ENCODE results near the gene GCG. TPM values are rescaled to one million over a fixed set of nuclear protein-coding genes. Genes with fewer than 3 reads are reported as not detected.

GCG gene
- total RNA-seq, 1 donor from 2014 or later: not detected

- no peak for DNase-seq (ENCODE audit: low spot score)
- no peak overlapping the region for H3K4me3 Mint-ChIP-seq (ENCODE audit: low read depth)
- H3K4me1 Mint-ChIP-seq (ENCODE audit: low read depth): peaks cover 16% of the 10 kb centered on the region
- peaks cover 17% of the 10 kb centered on the region for H3K9me3 Mint-ChIP-seq
- intact Hi-C loops (cut with micrococcal nuclease): no loop called here
- peaks cover 2% of the 10 kb centered on the region for H3K27me3 Mint-ChIP-seq (ENCODE audit: low read depth)
- H3K27ac Mint-ChIP-seq: no peak overlapping the region
- H3K36me3 Mint-ChIP-seq (ENCODE audit: low read depth): peaks cover 20% of the 10 kb centered on the region
Observed at GRCh38 chr2:162111958-162112850, 39.8 kb downstream of the GCG start.

- no peak for DNase-seq (ENCODE audit: low spot score)
- H3K9me3 Mint-ChIP-seq: no peaks in the 10 kb centered on the region
- H3K4me1 Mint-ChIP-seq (ENCODE audit: low read depth): peaks cover 10% of the 10 kb centered on the region
- H3K27ac Mint-ChIP-seq: no peak overlapping the region
- H3K4me3 Mint-ChIP-seq (ENCODE audit: low read depth): no peak overlapping the region
- intact Hi-C loops (cut with micrococcal nuclease): no loop called here
- no peaks in the 10 kb centered on the region for H3K36me3 Mint-ChIP-seq (ENCODE audit: low read depth)
- peaks cover 5% of the 10 kb centered on the region for H3K27me3 Mint-ChIP-seq (ENCODE audit: low read depth)
Observed at GRCh38 chr2:162107361-162107901, 44.6 kb downstream of the GCG start.

- Mint-ChIP-seq H3K36me3 (ENCODE audit: low read depth) (no peaks in the 10 kb centered on the region), H3K4me1 (ENCODE audit: low read depth) (peaks cover 8% of the 10 kb centered on the region), H3K9me3 (no peaks in the 10 kb centered on the region), H3K4me3 (ENCODE audit: low read depth) (no peak overlapping the region), H3K27ac (no peak overlapping the region), H3K27me3 (ENCODE audit: low read depth) (peaks cover 5% of the 10 kb centered on the region)
- intact Hi-C loops (cut with micrococcal nuclease): no loop called here
- DNase-seq (ENCODE audit: low spot score): no peak
Observed at GRCh38 chr2:162106746-162107145, 45.3 kb downstream of the GCG start.

GRCh38 chr2:162106146-162106551 lies 45.9 kb downstream of the GCG start:
- peaks cover 8% of the 10 kb centered on the region for H3K4me1 Mint-ChIP-seq (ENCODE audit: low read depth)
- H3K27ac Mint-ChIP-seq: no peak overlapping the region
- no peak for DNase-seq (ENCODE audit: low spot score)
- no peak overlapping the region for H3K4me3 Mint-ChIP-seq (ENCODE audit: low read depth)
- H3K36me3 Mint-ChIP-seq (ENCODE audit: low read depth): no peaks in the 10 kb centered on the region
- peaks cover 5% of the 10 kb centered on the region for H3K27me3 Mint-ChIP-seq (ENCODE audit: low read depth)
- no peaks in the 10 kb centered on the region for H3K9me3 Mint-ChIP-seq
- intact Hi-C loops (cut with micrococcal nuclease): no loop called here

- intact Hi-C loops (cut with micrococcal nuclease): no loop called here
- no peak overlapping the region for H3K27ac Mint-ChIP-seq
- H3K4me1 Mint-ChIP-seq (ENCODE audit: low read depth): peaks cover 8% of the 10 kb centered on the region
- H3K4me3 Mint-ChIP-seq (ENCODE audit: low read depth): no peak overlapping the region
- no peaks in the 10 kb centered on the region for H3K36me3 Mint-ChIP-seq (ENCODE audit: low read depth)
- H3K9me3 Mint-ChIP-seq: no peaks in the 10 kb centered on the region
- no peak for DNase-seq (ENCODE audit: low spot score)
- H3K27me3 Mint-ChIP-seq (ENCODE audit: low read depth): peaks cover 5% of the 10 kb centered on the region
Observed at GRCh38 chr2:162103443-162104009, 48.5 kb downstream of the GCG start.

- no peak overlapping the region for H3K27ac Mint-ChIP-seq
- no peak overlapping the region for H3K4me3 Mint-ChIP-seq (ENCODE audit: low read depth)
- H3K9me3 Mint-ChIP-seq: no peaks in the 10 kb centered on the region
- no peak for DNase-seq (ENCODE audit: low spot score)
- peaks cover 4% of the 10 kb centered on the region for H3K4me1 Mint-ChIP-seq (ENCODE audit: low read depth)
- H3K27me3 Mint-ChIP-seq (ENCODE audit: low read depth): peaks cover 7% of the 10 kb centered on the region
- H3K36me3 Mint-ChIP-seq (ENCODE audit: low read depth): no peaks in the 10 kb centered on the region
- intact Hi-C loops (cut with micrococcal nuclease): no loop called here
Observed at GRCh38 chr2:162100579-162100978, 51.5 kb downstream of the GCG start.

GRCh38 chr2:162099836-162100235 lies 52.2 kb downstream of the GCG start:
- no peak for DNase-seq (ENCODE audit: low spot score)

More at GRCh38 chr2:162099836-162100235, 52.2 kb downstream of the GCG start:
- Mint-ChIP-seq H3K4me1 (ENCODE audit: low read depth) (peaks cover 4% of the 10 kb centered on the region), H3K36me3 (ENCODE audit: low read depth) (no peaks in the 10 kb centered on the region), H3K4me3 (ENCODE audit: low read depth) (no peak overlapping the region), H3K27ac (no peak overlapping the region), H3K27me3 (ENCODE audit: low read depth) (peaks cover 7% of the 10 kb centered on the region), H3K9me3 (no peaks in the 10 kb centered on the region)
- intact Hi-C loops (cut with micrococcal nuclease): no loop called here

Other genes with a start within 250 kb of the GCG start
- gene DPP4, start 78.0 kb downstream of the GCG start, total RNA-seq: 65.8 and 67.0 TPM in 2 replicates
- gene FAP, start 91.2 kb upstream of the GCG start, total RNA-seq: not detected in 2 replicates
- 14.5 and 16.1 TPM in 2 replicates for gene IFIH1, start 166.4 kb upstream of the GCG start, total RNA-seq
- gene GCA, start 191.9 kb upstream of the GCG start, total RNA-seq: 11.2 and 11.7 TPM in 2 replicates